GM12865 (cell line): ENCODE data around the gene MACC1.

Experiments
- DNase-seq: peaks from one replicate; pipeline ENCODE4 v3.0.0; 2010; ENCODE audit warnings: low read depth
- H3K4me3 ChIP-seq: 2 replicates; pipeline ENCODE4 v1.5.1; 2011; ENCODE audit warnings: mild to moderate bottlenecking, low read depth, low read length, control low read depth
- TF ChIP-seq, protein P1 (sequence below): IDR thresholded peaks from 2 replicates; pipeline ENCODE4 v1.5.1; 2011; ENCODE audit warnings: low read length, control low read depth, low read depth, inconsistent platforms; ENCODE audit not compliant: insufficient read depth; ENCODE audit errors: missing control alignments

The MACC1 gene

DNA sequence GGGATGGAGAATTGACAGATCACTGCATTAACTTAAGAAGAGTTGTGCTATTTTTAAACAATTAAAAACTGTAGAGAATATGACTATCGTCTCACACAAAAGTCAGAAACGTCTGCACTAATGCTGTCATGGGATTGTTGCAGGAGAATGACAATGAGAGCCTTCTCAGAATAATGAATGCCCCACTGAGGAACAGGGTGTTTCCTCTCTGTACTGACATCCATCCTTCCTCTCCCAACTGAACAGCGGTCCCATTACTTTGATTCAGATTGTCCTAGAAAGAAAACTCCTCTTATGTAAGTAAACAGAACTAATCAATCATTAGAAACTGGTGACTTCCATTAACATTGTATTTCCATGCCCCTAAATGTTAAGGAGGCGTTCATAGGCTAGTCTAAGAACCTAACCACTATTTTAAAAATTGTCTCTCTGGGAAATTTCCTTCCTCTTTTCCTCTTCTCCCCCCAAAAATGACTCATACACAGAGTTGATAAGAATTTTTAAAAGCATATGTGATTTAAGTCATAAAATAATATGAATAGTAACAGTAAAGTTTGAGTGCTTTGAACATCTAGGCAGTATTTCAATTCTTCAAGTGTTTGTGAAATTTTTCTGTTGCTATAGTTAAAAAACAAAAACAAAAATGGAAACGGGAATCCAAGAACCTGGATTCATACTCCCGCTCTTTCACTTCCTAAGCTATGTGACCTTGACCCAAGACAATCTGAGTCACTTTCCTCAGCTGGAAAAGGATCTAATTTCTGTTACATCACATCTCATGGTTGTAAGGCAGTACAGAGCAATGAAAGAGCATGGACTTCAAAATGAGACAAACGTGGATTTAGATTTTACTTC is 12.7 kb upstream of the MACC1 start:
- DNase-seq: no peak
- TF ChIP-seq, protein P1, sequence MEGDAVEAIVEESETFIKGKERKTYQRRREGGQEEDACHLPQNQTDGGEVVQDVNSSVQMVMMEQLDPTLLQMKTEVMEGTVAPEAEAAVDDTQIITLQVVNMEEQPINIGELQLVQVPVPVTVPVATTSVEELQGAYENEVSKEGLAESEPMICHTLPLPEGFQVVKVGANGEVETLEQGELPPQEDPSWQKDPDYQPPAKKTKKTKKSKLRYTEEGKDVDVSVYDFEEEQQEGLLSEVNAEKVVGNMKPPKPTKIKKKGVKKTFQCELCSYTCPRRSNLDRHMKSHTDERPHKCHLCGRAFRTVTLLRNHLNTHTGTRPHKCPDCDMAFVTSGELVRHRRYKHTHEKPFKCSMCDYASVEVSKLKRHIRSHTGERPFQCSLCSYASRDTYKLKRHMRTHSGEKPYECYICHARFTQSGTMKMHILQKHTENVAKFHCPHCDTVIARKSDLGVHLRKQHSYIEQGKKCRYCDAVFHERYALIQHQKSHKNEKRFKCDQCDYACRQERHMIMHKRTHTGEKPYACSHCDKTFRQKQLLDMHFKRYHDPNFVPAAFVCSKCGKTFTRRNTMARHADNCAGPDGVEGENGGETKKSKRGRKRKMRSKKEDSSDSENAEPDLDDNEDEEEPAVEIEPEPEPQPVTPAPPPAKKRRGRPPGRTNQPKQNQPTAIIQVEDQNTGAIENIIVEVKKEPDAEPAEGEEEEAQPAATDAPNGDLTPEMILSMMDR: no peak
- no peak overlapping the region for H3K4me3 ChIP-seq

DNA sequence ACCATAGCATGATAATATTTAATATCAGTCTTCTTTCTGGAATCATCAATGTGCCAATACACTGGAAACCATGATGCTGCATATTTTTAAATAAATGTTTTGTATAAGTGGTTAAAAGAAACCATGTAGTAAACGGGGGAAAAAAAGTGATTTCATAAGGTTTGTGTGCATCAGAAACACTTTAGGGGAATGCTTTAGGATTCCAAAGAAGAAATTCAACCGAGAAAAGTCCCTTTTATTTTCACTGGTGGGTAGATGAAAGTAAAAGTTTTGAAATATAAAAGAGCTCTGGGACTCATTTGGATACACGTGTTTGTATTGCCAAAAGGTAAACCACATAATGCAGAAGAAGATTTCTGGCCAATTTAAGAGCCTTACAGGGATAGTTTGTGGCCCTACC is 11.9 kb upstream of the MACC1 start:
- H3K4me3 ChIP-seq: no peak overlapping the region
- TF ChIP-seq, protein P1: no peak
- no peak for DNase-seq

DNA sequence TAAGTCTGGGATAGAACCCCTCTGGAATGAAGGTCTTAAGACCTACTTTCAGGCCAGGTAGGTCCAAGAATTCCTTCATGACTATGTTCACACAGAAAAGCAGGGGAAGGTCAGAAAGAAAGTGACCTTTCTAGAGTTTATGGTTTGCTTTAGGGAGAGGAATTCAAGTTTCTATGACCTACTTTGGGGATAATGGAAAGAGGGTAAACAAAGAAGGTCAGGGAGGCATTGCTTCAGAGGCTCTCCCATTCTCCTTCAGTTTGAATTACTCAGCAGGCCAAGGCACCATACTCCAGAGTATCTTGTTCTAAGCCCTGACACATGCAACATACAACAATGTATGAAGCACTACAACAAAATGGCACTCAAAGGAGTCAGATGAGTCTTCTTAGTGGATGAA is 11.5 kb upstream of the MACC1 start:
- TF ChIP-seq, protein P1: no peak
- no peak overlapping the region for H3K4me3 ChIP-seq
- no peak for DNase-seq

DNA sequence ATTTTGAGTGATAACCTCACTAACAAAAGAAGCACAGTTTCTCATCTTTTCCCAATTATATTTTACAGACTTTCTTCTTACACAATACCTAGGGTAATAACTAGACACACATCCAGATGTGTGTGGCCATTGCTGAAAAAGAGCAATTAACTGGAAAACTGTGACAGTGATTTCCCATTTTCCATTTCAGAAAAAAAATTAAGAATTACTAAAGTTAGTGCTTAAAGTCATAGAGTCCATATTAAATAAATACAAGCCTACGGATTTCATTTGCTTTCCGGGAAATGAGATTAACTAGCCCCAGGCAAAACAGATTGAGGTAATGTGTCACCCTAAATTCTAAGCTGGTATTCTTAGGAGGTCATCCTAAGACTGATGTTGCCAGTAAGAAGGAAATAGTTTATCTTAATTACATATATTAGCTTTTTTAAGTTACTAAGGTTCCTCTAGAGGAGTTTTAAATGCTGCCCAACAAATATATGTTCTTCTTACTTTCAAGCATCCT is 10.2 kb upstream of the MACC1 start:
- TF ChIP-seq, protein P1: no peak
- DNase-seq: no peak
- H3K4me3 ChIP-seq: no peak overlapping the region

DNA sequence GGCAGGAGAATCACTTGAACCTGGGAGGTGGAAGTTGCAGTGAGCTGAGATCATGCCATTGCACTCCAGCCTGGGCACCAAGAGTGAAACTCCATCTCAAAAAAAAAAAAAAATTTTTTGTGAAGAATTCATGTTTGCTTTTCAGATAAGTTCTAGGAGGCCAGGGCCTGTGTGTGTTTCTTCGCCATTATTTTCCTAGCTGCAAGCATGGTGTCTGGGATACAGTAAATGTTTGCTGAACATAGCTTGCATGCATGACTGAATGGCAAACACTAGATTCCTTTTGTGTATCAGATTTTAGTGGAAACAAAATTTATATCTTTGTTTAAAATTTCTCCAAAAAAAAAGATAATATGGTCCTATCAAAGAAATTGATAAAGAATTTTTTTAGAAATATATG is 9.7 kb upstream of the MACC1 start:
- TF ChIP-seq, protein P1: no peak
- H3K4me3 ChIP-seq: no peak overlapping the region

DNA sequence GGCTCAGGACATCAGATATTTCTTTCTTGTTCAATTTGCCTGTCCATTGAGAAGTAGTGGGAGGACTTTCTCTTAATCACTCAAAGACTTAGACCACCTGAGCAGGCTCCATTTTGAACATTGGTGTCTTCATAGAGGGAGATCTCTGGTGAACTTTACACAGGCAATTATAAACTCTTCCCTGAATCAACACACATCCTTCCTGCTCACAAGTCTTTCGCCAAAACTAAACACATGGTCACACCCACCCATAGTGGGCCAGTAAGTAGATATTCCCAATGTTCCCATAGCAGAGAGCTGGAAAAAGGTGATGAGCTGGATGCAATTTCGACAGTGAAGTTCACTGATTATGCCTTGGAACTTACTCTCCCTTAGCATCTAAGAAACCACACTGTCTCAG is 8.2 kb upstream of the MACC1 start:
- TF ChIP-seq, protein P1: no peak
- no peak for DNase-seq
- no peak overlapping the region for H3K4me3 ChIP-seq

More for the DNA sequence above, 9.7 kb upstream of the MACC1 start:
- no peak for DNase-seq
